HG02759 (cell line): ENCODE data around the gene TIGIT.
A peak's percentile ranks its signal among the peaks of the same experiment; 100 is the strongest.

ENCODE experiments used
- ATAC-seq: cut with Tn5 transposase; IDR thresholded peaks from one replicate; pipeline ENCODE4 v1.9.1; 2021; ENCODE audit warnings: mild to moderate bottlenecking, moderate library complexity; ENCODE audit not compliant: unreplicated experiment

TIGIT gene

DNA sequence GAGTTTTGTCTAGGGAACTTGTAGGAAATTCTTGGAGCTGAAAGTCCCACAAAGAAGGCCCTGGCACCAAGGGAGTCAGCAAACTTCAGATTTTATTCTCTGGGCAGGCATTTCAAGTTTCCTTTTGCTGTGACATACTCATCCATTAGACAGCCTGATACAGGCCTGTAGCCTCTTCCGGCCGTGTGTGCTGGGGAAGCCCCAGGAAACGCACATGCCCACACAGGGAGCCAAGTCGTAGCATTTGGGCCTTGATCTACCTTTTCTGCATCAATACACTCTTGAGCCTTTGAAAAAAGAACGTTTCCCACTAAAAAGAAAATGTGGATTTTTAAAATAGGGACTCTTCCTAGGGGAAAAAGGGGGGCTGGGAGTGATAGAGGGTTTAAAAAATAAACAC, 15.0 kb downstream of the TIGIT start:
- ATAC-seq = peak; percentile 91

- ATAC-seq = no peak
These were observed 16.9 kb downstream of the TIGIT start for GRCh38 chr3:114310695-114311094.

DNA sequence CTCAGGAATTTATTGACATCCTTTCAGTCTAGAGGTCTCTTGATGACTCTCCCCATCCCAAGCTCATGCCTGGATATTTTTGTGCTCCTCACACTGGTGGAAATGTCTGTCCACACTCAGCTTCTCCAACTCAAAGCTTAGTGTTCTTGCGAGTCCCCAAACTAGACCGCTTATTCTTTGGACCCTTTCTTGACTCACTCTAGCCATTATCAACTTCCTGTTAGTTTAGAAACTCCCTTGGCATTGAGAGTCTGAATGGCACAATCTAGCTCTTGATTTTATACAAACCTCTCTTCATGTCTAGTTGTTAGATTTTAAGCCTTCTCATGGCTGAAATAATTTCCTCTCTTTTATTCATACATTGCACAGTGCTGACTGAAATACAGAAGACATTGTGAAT, 19.6 kb downstream of the TIGIT start:
- no peak for ATAC-seq

DNA sequence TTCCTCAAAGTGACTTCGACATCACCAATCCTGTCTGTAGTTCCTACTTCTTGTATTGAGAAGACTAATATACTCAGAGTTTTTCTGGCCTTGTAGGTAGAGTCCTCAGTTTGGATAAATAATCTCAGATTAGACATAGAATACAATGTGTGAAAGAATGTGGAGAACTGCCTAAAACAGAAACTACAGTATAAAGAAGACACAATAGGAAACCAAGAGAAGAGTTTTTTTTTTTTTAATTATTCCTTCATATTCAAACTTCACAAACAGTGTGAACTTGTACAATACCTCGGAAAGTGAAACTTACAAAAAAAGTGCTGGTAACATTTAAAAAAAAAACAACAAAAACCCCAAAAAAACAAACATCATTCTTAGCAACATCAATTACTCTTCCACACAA, 20.5 kb downstream of the TIGIT start:
- ATAC-seq = no peak

- ATAC-seq = no peak
These were observed 24.5 kb downstream of the TIGIT start for GRCh38 chr3:114318295-114318694.

DNA sequence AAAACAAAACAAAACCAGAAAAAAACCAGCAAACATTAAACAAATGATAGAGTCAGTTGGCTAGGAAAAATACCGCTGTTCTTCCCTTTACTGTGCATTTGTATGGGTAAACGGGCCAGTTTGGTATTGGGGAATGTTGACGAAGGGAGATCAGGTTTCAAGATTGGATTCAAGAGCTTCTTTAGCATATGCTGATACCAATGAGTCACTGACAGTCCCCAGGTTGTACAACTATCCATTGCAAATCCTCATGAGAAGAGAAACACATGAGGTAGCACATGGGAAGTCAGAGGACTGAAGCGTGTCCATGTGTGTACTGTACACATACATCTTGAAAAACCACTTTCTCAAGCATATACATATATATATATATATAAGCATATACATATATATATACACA, 25.6 kb downstream of the TIGIT start:
- ATAC-seq = no peak

GRCh38 chr3:114320246-114320645, 26.4 kb downstream of the TIGIT start:
- ATAC-seq = no peak

DNA sequence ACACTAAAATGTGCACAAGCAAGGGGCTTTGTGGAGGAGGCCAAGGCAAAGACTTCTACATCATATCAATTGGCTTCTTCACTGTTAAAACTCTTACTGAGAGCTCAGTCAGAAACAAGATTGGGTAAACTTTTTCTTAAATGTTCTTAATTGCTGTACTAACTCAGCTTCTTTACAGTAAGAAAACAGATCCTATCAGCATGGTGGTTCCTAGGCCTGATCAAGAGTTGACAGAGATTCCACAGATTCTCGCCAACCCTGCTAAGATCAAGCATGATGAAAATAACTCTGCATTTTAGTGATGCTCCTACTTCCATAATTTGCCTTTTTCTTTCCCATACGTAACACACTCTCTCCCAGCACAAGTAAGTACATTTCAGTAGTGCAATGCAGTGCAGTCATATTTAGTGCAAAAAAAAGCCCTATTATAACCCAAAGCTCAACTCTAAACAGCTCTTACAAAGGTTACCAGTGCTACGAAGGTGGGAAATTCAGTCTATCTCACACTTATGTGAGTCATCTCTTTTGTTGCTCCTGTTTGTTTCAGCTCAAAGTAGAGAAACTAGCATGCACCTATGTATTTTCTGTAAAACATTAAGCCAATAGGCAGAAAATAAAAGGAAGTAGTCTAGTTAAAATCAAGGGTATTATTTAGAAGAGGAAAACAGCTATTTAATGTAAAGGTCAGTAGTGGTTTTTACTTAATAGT, 29.9 kb downstream of the TIGIT start:
- ATAC-seq = peak; percentile 63

DNA sequence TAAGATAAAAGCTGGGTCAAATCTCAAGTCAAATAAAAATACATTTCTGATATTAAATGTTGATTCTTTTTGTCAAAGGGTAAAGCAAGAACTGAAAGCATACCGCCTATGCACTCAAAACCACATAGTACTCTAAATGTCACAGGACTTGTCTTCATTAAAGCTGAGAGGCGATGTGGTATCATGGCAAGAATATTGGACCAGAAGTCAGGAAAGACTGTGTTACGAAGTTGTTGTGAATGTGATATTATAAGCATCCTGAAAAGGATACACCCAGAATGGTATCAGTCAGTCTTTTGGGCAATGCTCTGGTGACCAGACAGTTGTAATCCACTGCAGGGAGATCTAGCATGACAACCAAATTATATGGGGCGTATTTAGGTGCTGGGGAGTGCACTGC, 33.8 kb downstream of the TIGIT start:
- no peak for ATAC-seq

DNA sequence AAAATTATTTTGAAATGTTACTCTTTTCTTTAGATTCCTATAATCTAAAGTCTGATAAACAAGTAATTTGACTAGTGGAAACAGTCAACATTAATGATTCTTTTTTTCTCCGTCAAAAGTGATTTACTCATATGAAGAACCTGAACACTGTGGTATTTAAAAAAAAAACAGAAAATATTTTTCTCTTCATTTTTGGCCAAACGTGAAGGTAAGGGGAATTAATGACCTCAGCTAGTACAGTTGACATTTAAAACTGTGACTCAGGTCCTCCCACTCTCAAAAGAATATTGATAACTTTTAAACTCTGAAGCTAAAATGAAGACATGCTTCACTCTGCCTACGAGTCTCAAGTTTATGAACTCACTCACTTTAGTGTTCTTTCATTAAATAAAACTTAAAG, 34.5 kb downstream of the TIGIT start:
- no peak for ATAC-seq

- no peak for ATAC-seq
These were observed 36.0 kb downstream of the TIGIT start for GRCh38 chr3:114329823-114330222.

GRCh38 chr3:114331007-114331406, 37.2 kb downstream of the TIGIT start:
- no peak for ATAC-seq

DNA sequence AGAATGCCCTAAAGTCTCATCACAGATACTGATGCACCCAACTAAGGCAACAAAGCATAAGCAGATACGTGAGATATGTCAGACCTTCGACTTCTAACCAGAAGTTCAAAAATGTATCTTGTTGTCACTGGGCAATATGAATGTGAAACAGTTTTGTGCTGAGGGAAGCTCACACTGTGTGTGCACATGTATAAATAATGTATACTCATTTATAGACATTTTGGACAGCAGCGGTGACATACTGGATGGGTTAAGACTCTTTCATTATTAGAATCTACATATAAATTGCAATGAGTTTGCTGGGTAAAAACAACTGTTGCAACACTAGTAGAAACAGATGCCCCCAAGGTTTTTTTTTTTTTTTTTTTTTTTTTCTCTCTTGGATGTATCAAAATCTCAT, 37.9 kb downstream of the TIGIT start:
- no peak for ATAC-seq

DNA sequence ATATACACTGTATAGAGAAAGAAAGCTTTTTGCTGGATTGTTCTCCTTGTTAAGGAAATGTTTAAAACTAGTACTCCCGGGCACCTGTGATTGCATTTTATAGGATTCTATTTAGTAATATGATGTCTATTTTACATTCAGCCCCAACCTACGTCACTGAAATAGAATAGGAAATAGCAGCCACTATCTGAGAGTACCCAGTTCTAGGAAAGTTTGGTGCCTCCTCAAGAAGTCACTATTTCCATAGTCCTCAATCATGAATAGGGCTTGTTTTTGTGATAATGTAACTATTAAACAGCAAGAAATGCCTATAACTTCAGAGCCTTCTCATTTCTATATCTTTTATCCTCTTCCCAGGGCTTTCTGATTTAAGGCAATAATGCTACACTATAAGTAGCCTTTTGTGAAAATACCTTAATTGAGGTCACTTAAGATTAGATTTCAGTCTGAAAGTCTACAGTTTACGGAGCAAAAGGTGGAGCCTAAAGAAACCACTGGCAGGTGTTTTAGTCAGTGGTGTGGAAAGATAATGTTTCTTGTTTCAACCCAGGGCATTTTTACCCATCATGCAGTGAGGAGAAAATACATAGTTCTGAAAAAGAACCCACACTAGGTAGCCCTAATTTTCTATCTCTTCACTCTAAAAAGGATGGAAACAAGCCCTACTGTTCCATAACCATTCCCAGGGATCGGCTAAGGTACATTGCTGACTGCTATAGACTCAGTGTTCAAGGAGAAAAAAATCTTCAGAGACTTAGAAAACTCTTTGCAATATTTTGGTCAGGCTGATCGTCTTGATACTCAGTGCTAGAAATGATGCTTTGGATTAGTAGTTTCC, 38.7 kb downstream of the TIGIT start:
- peak; percentile 45 for ATAC-seq

DNA sequence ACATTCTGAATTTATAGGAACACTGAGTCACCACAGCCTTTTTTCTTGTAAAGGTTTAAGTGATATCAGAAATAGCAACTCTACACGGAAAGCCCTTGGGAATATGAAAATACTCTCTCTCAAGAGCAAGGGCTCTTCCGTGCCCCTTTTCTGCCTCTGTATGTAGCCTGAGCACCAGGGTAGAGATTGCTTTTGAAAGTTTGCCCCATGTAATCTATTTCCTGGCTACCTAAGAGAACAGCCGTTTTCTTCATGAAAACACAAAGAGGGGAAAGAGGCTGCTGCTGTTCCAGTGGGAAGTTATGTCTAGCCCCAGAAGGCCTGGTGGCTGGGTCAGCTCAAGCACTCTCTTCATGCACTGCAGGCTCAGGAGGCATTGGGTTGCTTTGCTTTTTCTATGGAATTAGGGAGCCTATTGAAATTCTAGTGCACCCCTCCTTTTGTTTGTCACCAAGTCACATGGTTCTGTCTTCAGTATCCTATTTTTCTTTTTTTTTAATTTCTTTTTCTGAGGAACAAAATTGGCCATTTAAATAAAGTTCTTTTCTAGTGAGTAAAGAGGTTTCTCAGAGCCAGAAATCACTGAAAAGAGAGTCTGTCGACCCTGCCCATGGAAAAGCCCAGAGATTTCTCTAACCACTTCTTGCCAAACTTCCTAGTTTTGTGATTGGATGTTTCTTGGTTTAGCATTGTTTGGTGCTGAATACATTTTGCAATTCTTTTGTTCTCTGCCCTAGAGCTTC, 39.5 kb downstream of the TIGIT start:
- ATAC-seq = no peak

DNA sequence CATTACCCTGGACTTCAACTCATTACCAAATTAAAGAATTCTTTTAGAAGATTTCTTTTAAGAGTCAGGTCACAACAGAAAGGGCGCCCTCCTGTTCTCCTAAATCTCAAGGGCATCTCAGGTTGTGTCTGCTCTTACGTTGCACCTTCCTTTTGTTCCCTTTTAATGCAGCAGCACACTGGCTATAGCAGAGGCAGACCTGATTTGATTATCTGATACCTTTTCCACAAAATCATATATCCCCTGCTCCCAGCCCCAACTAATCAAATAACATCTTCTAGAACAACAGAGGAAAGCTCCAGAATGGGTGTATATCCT, 40.1 kb downstream of the TIGIT start:
- ATAC-seq = no peak

- ATAC-seq = no peak
These were observed 42.4 kb downstream of the TIGIT start for GRCh38 chr3:114336122-114336697.

- ATAC-seq = no peak
These were observed 43.0 kb downstream of the TIGIT start for GRCh38 chr3:114336857-114337256.

- ATAC-seq = no peak
These were observed 45.0 kb downstream of the TIGIT start for GRCh38 chr3:114338651-114339357.

DNA sequence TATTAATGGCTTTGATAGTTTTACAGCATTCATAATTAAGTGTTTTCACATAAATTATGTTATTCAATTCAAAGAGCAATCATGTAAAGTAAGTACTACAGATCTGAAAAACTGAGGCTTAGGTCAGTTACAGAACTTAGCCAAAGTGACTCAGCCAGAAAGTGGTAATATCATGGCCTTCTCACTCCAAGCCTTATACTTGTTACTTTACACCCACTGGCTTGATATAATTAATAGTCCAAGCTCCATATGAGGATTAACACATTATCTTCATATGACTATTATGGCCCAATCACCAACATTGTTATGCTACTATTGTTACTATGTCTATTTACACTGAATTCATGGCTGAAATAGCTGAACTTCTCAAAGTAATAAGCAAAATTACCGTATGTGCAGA, 50.7 kb downstream of the TIGIT start:
- ATAC-seq = no peak

- no peak for ATAC-seq
These were observed 56.4 kb downstream of the TIGIT start for GRCh38 chr3:114350271-114350670.
